ENCODE data around the gene CTSA.

GRCh38 chr20:45857882-45858216 is 33.3 kb upstream of the CTSA start:
- TF ChIP-seq, protein P1, sequence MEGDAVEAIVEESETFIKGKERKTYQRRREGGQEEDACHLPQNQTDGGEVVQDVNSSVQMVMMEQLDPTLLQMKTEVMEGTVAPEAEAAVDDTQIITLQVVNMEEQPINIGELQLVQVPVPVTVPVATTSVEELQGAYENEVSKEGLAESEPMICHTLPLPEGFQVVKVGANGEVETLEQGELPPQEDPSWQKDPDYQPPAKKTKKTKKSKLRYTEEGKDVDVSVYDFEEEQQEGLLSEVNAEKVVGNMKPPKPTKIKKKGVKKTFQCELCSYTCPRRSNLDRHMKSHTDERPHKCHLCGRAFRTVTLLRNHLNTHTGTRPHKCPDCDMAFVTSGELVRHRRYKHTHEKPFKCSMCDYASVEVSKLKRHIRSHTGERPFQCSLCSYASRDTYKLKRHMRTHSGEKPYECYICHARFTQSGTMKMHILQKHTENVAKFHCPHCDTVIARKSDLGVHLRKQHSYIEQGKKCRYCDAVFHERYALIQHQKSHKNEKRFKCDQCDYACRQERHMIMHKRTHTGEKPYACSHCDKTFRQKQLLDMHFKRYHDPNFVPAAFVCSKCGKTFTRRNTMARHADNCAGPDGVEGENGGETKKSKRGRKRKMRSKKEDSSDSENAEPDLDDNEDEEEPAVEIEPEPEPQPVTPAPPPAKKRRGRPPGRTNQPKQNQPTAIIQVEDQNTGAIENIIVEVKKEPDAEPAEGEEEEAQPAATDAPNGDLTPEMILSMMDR (conservative IDR thresholded peaks at IDR 0.05), result no peak
- no peak for TF ChIP-seq EZH2 (IDR thresholded peaks at IDR 0.05; ENCODE audit: low read depth)

Data from PC-9 (cell line).